ENCODE data around the gene NCOA3.

Gene NCOA3

DNA sequence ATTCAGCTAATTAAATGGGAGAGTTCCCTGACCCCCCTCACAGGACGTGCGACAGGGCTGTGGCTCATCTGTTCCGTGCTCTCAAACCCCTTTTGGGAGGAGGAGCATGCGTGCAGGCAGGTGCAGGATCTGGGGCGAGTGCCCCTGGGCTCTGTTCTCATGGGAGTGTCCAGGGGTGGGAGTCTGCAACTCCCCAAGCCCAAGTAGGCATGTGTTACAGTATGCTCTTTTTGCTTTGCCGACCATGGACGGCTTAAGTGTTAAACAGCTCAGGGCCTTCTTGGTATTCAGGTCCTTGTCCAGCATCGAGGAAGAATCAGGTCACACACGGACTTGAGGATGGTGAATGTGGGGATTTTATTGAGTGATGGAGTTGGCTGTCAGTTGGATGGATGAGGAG, 101.6 kb downstream of the NCOA3 start:
- TF ChIP-seq, protein P1, sequence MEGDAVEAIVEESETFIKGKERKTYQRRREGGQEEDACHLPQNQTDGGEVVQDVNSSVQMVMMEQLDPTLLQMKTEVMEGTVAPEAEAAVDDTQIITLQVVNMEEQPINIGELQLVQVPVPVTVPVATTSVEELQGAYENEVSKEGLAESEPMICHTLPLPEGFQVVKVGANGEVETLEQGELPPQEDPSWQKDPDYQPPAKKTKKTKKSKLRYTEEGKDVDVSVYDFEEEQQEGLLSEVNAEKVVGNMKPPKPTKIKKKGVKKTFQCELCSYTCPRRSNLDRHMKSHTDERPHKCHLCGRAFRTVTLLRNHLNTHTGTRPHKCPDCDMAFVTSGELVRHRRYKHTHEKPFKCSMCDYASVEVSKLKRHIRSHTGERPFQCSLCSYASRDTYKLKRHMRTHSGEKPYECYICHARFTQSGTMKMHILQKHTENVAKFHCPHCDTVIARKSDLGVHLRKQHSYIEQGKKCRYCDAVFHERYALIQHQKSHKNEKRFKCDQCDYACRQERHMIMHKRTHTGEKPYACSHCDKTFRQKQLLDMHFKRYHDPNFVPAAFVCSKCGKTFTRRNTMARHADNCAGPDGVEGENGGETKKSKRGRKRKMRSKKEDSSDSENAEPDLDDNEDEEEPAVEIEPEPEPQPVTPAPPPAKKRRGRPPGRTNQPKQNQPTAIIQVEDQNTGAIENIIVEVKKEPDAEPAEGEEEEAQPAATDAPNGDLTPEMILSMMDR (IDR thresholded peaks at IDR 0.05; ENCODE audit: low read depth, low read length) = no peak
- no peak for DNase-seq (ENCODE audit: extremely low read depth, low read depth)

- no peak for DNase-seq (ENCODE audit: extremely low read depth, low read depth)
- TF ChIP-seq, protein P1 (IDR thresholded peaks at IDR 0.05; ENCODE audit: low read depth, low read length) = no peak
Measured at GRCh38 chr20:47605673-47606413, 104.2 kb downstream of the NCOA3 start.

DNA sequence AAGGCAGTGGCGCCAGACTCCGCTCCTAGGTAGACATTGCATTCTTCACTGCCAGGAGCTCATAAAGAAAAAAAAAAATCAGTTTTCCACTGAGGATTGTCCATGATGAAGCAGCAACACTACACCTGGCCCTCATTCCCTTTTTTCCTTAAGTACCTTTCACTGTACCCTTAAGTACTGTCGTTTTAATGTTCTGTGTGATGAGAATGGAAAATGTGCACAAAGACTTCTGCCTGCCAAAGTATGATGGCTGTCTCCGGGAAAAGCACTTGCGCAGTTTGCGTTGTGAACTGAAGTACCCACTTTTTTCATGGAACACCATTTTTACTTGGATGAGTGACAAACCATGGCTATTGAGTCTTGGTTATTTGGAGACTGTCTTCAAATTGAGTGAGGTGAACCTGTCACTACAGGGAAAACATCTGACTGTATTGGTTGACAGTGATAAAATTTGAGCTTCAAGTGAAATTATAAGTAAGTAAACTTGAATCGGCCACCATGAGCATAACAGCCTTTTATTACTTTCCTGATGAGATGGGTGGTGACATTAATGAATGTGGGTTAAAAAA, 104.8 kb downstream of the NCOA3 start:
- no peak for DNase-seq (ENCODE audit: extremely low read depth, low read depth)
- TF ChIP-seq, protein P1 (IDR thresholded peaks at IDR 0.05; ENCODE audit: low read depth, low read length) = no peak

DNA sequence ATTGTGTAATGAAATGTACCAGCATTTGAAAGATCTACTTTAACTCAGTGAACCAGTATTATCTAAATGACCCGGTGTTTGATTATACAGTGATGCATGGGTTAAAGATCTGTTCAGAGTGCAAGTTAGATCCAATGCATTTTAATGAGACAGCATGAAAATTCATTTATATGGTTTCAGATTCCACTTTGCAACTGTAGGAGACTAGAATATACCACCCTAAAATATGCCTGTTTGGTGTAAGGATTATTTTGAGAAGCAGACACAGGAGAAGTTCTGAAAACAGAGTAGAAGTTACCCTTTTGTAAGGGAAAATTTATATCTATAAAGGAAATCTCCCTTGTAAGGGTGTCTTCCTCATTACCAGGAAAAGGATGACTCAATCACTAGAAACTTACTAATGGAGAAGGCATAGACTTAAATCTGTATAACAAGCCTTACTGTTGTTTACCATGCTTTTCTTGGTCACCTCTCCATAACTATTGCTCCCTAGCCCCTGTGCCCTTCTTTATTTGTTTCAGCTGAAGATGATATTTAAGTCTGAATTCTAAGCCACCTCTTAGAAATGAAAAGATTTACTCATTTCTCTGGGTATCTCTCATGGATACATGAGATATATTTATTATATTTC, 105.4 kb downstream of the NCOA3 start:
- TF ChIP-seq, protein P1 (IDR thresholded peaks at IDR 0.05; ENCODE audit: low read depth, low read length) = no peak
- DNase-seq (ENCODE audit: extremely low read depth, low read depth) = no peak

DNA sequence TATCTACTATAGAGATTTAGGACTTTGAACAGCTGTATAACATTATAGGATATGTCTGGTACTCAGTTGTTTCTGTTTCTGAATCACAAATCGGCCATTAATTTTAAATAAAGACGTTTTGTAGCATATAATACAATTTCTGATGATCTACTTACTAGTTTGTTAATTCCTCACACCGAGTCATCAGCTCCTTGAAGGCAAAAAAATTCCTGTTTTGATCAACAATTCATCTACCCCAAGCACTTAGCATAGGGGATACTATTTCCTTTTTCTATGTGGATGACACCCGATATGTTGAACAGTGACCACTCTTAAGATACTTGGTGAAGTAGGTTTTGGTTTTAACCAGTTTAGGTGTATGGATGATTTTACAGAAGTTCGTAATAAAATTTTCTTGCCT, 107.3 kb downstream of the NCOA3 start:
- DNase-seq (ENCODE audit: extremely low read depth, low read depth) = no peak
- TF ChIP-seq, protein P1 (IDR thresholded peaks at IDR 0.05; ENCODE audit: low read depth, low read length) = no peak

DNA sequence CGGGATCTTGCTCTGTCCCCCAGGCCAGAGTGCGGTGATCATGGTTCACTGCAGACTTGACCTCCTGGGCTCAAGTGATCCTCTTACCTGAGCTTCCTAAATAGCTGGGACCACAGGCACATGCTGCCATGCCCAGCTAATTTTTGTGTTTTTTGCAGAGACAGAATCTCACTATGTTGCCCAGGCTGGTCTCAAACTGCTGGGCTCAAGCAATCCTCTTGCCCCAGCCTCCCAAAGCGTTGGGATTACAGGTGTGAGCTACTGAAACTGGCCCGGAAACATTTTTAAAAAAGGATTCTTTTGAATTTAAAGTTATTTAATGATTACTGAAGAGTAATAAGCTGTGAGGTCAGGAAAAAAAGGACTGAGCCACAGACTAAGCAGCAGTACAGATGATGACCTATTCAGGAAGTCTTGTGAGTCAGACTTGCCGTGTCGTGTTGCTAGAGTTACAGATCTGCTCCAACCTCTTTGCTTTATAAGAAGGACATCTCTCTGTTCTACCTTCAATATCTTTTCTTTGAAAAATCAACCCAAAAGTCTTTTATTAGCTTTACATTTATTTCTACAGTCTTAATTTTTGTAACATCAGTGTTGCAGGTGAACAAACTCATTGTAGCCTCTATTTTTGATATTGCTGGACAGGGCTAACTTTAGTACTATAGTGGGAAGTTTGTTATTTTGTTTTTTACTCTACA, 108.7 kb downstream of the NCOA3 start:
- TF ChIP-seq, protein P1 (IDR thresholded peaks at IDR 0.05; ENCODE audit: low read depth, low read length) = no peak
- peak; percentile 40 for DNase-seq (ENCODE audit: extremely low read depth, low read depth)

- TF ChIP-seq, protein P1 (IDR thresholded peaks at IDR 0.05; ENCODE audit: low read depth, low read length) = no peak
- no peak for DNase-seq (ENCODE audit: extremely low read depth, low read depth)
Measured at GRCh38 chr20:47610945-47611250, 109.2 kb downstream of the NCOA3 start.

All from AG09319 (cell line).